ENCODE data around the gene DPH2. TPM values are rescaled to one million over a fixed set of nuclear protein-coding genes. Genes with fewer than 3 reads are reported as not detected.

Gene DPH2
- total and polyA plus RNA-seq, 10 of the 15 experiments (the other 5 are each of a cell fraction or from before 2014, with no cell fraction given), result 13.1 to 82.9 (median 52.0) TPM

DNA sequence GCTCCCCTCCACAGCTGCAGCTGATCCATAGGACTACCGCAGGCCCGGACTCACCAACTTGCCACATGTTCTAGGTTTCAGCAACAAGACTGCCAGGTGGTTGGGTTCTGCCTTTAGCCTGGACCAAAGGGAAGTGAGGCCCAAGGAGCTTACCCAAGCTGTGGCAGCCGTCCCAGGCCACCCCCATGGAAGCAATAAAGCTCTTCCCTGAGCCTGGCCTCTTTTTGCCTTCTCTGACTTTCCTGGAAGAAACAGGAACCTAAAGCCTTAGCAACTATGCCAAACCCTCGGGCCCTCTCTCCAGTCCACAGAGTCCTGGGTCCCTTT, 38.9 kb upstream of the DPH2 start:
- Histone ChIP-seq H3K9ac (ENCODE audit: control insufficient read depth, insufficient read depth, low read length) (no peak overlapping the region), H3K4me3 (no peak overlapping the region), H3K4me2 (ENCODE audit: control insufficient read depth, insufficient read depth) (no peak overlapping the region), H3K36me3 (ENCODE audit: control insufficient read depth in 2 of 2, insufficient read depth in 2 of 2, low read length in 1 of 2) (no peaks in the 10 kb centered on the region), H3K27ac (ENCODE audit: control insufficient read depth, insufficient read depth) (no peak overlapping the region), H3K4me1 (ENCODE audit: control insufficient read depth, insufficient read depth, low read length) (peaks cover 11% of the 10 kb centered on the region), H3K9me3 (replicated peaks; ENCODE audit: control insufficient read depth, insufficient read depth, low read length) (no peaks in the 10 kb centered on the region), H4K20me1 (ENCODE audit: control insufficient read depth, insufficient read depth) (no peaks in the 10 kb centered on the region), H3K79me2 (ENCODE audit: control insufficient read depth, insufficient read depth, low read length) (no peaks in the 10 kb centered on the region), H2AFZ (ENCODE audit: control insufficient read depth, low read depth, low read length) (no peak overlapping the region), H3K27me3 (replicated peaks in 1 of 2; ENCODE audit: control insufficient read depth in 2 of 2, insufficient read depth in 2 of 2, low read length in 1 of 2) (no peaks in the 10 kb centered on the region)
- ATAC-seq (no peak), FAIRE-seq (no peak), DNase-seq (ENCODE audit: low read depth, low spot score) (no peak)
- WGBS (ENCODE audit: insufficient coverage, insufficient replicate concordance, low lambda C conversion rate, missing lambda C conversion rate), result 76% methylated on average over 4 of the region's 4 CpGs
- RAD21 ChIA-PET (ENCODE audit: unreplicated experiment), result interaction anchor here (0.9 to 13.3 kb wide), 4 partner anchors 15 to 164 kb away, joined by 3 to 587 read pairs (median 4); no protein-coding TSS in a partner anchor
- CTCF ChIA-PET, result interaction anchor here (0.6 to 19.3 kb wide), 11 partner anchors 9 to 704 kb away, joined by 3 to 1117 read pairs (median 3); no protein-coding TSS in a partner anchor
- SMC1A ChIA-PET (ENCODE audit: uncharacterized antibody, unreplicated experiment), result interaction anchor here (1.0 to 6.1 kb wide), 3 partner anchors 14 to 166 kb away, joined by 3 to 65 read pairs (median 8); no protein-coding TSS in a partner anchor
- intact Hi-C loops (cut with micrococcal nuclease; ENCODE audit: unreplicated experiment), result loop anchor here (5.0 kb wide), 1 partner anchor 94 kb away; no protein-coding TSS in a partner anchor
- POLR2A ChIA-PET, result interaction anchor here (1.1 kb wide), 1 partner anchor 167 kb away, joined by 3 read pairs; no protein-coding TSS in a partner anchor
- in situ Hi-C loops (cut with MboI), result loop anchor here (5.0 kb wide), 1 partner anchor 169 kb away; no protein-coding TSS in a partner anchor
- no TSS peak for BruUV-seq (replicated peaks)
- no peak for TF ChIP-seq NFYA (IDR thresholded peaks at IDR 0.05; ENCODE audit: borderline replicate concordance, low read depth, low read length)
- no peak for TF ChIP-seq SUPT20H (IDR thresholded peaks at IDR 0.05; ENCODE audit: borderline replicate concordance, control insufficient read depth, low read depth, low read length)
- TF ChIP-seq ZBED1 (IDR thresholded peaks at IDR 0.05; ENCODE audit: borderline replicate concordance), result no peak
- no peak for TF ChIP-seq CREM (IDR thresholded peaks at IDR 0.05; ENCODE audit: low read depth)
- TF ChIP-seq YY1 (IDR thresholded peaks at IDR 0.05; ENCODE audit: low read depth, low read length), result no peak
- TF ChIP-seq CHD2 (IDR thresholded peaks at IDR 0.05; ENCODE audit: borderline replicate concordance, low read depth, low read length), result no peak
- TF ChIP-seq ETV6 (conservative IDR thresholded peaks at IDR 0.05 in 1 of 2, IDR thresholded peaks at IDR 0.05 in 1 of 2; ENCODE audit: borderline replicate concordance in 1 of 2, low read depth in 1 of 2), result no peak
- no peak for TF ChIP-seq RUNX3 (IDR thresholded peaks at IDR 0.05; ENCODE audit: low read length)
- TF ChIP-seq ZBTB33 (IDR thresholded peaks at IDR 0.05), result no peak
- no peak for TF ChIP-seq NFIC (IDR thresholded peaks at IDR 0.05; ENCODE audit: low read depth, low read length)
- no peak for TF ChIP-seq CTCF (IDR thresholded peaks at IDR 0.05 in 2 of 3, conservative IDR thresholded peaks at IDR 0.05 in 1 of 3; ENCODE audit: control insufficient read depth in 2 of 3, extremely low read depth in 1 of 3, insufficient read depth in 1 of 3, low read depth in 3 of 3, low read length in 3 of 3)
- TF ChIP-seq CREB1 (IDR thresholded peaks at IDR 0.05; ENCODE audit: low read depth), result no peak
- no peak for TF ChIP-seq ZNF384 (IDR thresholded peaks at IDR 0.05; ENCODE audit: borderline replicate concordance, low read depth, low read length)
- TF ChIP-seq POLR2AphosphoS2 (IDR thresholded peaks at IDR 0.05; ENCODE audit: low read depth, low read length), result no peak
- no peak for TF ChIP-seq FOXM1 (IDR thresholded peaks at IDR 0.05; ENCODE audit: low read depth, low read length)
- no peak for TF ChIP-seq STAT3 (IDR thresholded peaks at IDR 0.05; ENCODE audit: low read depth, low read length)
- TF ChIP-seq, protein P1, sequence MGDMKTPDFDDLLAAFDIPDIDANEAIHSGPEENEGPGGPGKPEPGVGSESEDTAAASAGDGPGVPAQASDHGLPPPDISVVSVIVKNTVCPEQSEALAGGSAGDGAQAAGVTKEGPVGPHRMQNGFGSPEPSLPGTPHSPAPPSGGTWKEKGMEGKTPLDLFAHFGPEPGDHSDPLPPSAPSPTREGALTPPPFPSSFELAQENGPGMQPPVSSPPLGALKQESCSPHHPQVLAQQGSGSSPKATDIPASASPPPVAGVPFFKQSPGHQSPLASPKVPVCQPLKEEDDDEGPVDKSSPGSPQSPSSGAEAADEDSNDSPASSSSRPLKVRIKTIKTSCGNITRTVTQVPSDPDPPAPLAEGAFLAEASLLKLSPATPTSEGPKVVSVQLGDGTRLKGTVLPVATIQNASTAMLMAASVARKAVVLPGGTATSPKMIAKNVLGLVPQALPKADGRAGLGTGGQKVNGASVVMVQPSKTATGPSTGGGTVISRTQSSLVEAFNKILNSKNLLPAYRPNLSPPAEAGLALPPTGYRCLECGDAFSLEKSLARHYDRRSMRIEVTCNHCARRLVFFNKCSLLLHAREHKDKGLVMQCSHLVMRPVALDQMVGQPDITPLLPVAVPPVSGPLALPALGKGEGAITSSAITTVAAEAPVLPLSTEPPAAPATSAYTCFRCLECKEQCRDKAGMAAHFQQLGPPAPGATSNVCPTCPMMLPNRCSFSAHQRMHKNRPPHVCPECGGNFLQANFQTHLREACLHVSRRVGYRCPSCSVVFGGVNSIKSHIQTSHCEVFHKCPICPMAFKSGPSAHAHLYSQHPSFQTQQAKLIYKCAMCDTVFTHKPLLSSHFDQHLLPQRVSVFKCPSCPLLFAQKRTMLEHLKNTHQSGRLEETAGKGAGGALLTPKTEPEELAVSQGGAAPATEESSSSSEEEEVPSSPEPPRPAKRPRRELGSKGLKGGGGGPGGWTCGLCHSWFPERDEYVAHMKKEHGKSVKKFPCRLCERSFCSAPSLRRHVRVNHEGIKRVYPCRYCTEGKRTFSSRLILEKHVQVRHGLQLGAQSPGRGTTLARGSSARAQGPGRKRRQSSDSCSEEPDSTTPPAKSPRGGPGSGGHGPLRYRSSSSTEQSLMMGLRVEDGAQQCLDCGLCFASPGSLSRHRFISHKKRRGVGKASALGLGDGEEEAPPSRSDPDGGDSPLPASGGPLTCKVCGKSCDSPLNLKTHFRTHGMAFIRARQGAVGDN (IDR thresholded peaks at IDR 0.05), result no peak

Measured in GM12878 (cell line).